Measurements from ENCODE around the gene TDRD9.

- TF ChIP-seq TAF1 (IDR thresholded peaks at IDR 0.05; ENCODE audit: borderline replicate concordance, low read depth, low read length): no peak
- TF ChIP-seq POLR2A (IDR thresholded peaks at IDR 0.05; ENCODE audit: low read depth, low read length): no peak
- TF ChIP-seq POLR2AphosphoS5 (IDR thresholded peaks at IDR 0.05; ENCODE audit: low read depth, low read length): no peak
These were observed 121.5 kb downstream of the TDRD9 start for GRCh38 chr14:104049576-104050240.

Data from GM12892 (cell line).